Fibroblast of villous mesenchyme (primary cell): ENCODE results near the gene EZH1. TPM values are rescaled to one million over a fixed set of nuclear protein-coding genes. Genes with fewer than 3 reads are reported as not detected.

Experiments used
- DNase-seq: peaks from one replicate; pipeline ENCODE4 v3.0.0-alpha.2; 2010; ENCODE audit warnings: low read depth
- H3K4me3 ChIP-seq: 2 replicates; pipeline ENCODE4 v1.5.1; 2011; ENCODE audit warnings: low read depth, mild to moderate bottlenecking, low read length
- CTCF ChIP-seq: IDR thresholded peaks from 2 replicates; pipeline ENCODE4 v1.5.1; 2012; ENCODE audit warnings: low read depth, mild to moderate bottlenecking, low read length; ENCODE audit not compliant: insufficient read depth
- total RNA-seq: library from RNA; depleted of rRNA; stranded (reverse); fragments of >200 nt; gene quantifications from 2 replicates; pipeline ENCODE4 v1.2.3, GENCODE V29; 2012

Gene EZH1
- total RNA-seq, 1 donor = 22.0 TPM

- no peak for DNase-seq
- no peak for TF ChIP-seq CTCF
- no peak overlapping the region for H3K4me3 ChIP-seq
These were observed 15.3 kb upstream of the EZH1 start for GRCh38 chr17:42759982-42760651.

DNA sequence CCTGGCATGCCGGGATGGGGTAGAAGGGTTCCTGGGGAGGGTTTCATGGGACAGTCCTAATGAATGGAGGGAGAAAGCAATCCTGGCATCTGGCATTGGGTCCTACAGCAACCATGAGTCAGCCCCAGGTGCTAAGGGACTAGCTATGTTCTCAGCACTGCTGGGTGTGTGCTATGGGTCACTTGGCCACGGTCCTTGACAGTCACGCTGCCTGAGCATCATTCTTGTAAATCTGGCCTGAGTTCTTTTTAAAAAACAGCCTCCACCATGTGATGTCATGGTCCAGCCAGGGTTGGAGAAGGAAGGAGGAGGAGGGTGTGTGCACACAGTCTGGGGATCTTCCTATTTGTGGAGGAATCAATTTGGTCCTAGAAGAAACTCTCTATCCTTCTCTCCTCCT is 9.9 kb upstream of the EZH1 start:
- H3K4me3 ChIP-seq = no peak overlapping the region
- TF ChIP-seq CTCF = no peak
- DNase-seq = peak; percentile 33

DNA sequence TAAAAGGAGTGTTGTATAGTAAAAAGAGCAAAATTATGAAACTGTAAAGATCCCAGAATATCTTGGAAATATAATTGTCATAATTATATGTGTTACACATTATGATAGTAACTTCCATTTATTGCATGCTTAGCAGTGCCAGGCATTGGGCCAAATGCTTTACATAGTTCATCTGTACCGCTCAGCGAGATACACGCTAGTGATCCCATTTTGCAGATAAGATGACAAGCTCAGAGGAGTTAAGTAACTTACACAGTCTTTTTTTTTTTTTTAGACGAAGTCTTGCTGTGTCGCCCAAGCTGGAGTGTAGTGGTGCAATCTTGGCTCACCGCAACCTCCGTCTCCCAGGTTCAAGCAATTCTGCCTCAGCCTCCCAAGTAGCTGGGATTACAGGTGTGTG is 6.8 kb upstream of the EZH1 start:
- peak; percentile 52 for DNase-seq
- no peak for TF ChIP-seq CTCF
- H3K4me3 ChIP-seq = no peak overlapping the region

DNA sequence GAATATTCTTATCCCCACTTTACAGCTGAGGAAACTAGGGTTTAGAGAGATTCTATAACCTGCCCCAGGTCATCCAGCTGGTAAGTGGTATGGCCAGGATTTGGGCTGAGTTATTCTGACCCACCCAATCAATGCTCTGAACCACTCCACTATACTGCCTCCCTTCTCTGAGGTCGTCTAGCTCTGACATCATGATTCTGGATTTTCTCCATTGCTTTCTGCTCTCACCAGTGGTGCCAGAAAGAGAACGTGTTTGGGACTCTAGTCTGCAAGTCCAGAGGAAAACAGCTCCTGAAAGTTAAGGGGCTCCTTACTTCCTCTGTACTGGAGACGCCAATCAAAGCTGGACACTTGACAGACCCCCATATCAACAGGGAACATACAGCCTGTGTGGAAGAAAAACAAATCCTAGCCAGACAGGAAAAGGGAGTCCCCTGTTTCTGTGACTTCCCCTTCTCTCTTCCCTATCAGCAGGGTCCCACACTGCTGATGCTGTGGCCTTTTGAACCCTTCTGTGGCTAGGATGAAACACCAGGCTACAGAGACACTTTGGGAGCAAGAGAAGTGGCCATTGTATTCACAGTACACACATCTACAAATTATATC is 6.0 kb upstream of the EZH1 start:
- no peak overlapping the region for H3K4me3 ChIP-seq
- DNase-seq = no peak
- no peak for TF ChIP-seq CTCF

GRCh38 chr17:42748908-42749798 is 4.3 kb upstream of the EZH1 start:
- no peak overlapping the region for H3K4me3 ChIP-seq
- no peak for TF ChIP-seq CTCF
- DNase-seq = no peak

DNA sequence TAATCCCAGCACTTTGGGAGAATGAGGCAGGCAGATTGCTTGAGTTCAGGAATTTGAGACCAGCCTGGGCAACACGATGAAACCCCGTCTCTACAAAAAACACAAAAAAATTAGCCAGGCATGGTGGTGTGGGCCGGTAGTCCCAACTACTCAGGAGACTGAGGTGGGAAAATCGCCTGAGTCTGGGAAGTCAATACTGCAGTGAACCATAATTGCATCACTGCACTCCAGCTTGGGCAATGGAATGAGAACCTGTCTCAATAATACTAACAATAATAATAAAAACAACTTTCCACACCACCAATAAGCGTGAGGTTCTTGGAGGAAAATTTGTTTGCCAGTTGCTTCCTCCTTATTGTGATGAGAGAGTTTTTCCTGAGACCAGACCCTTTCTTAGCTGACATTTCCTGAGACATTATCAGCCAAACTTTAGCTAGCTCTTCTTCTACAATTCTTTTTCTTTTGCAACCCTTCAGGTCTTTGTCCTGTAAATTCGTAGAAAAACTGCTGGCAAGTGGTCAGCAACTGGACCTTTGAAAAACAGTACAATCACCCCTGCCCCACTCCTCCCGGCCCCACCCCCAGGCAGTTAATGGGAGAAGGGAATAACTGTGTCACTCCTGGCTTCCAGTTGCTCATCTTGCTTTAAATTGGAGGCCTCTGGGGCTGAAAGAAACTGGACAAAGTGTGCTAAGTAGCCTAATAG is 3.5 kb upstream of the EZH1 start:
- no peak overlapping the region for H3K4me3 ChIP-seq
- DNase-seq = no peak
- no peak for TF ChIP-seq CTCF
